ENCODE results near the gene CHKB.

The CHKB gene

GRCh38 chr22:50544746-50545253, 37.8 kb downstream of the CHKB start:
- no peaks in the 10 kb centered on the region for H3K9me3 ChIP-seq (ENCODE audit: control insufficient read depth, insufficient read depth, low read depth, low read length)
- H3K4me3 ChIP-seq (ENCODE audit: low read depth, low read length) = no peak overlapping the region
- ChIA-PET POLR2A (interaction anchor here (0.9 to 1.8 kb wide), 3 partner anchors 18 to 37 kb away, joined by 4 to 8 read pairs (median 4); partner anchors contain the start of genes LMF2, NCAPH2, SCO2 and SYCE3), CTCF (interaction anchor here (0.6 to 1.6 kb wide), 3 partner anchors 12 to 19 kb away, joined by 3 to 10 read pairs (median 9); partner anchors contain the start of genes SCO2 and SYCE3)
- H3K36me3 ChIP-seq (ENCODE audit: control insufficient read depth in 2 of 2, insufficient read depth in 1 of 2, low read length in 2 of 2) = no peaks in the 10 kb centered on the region
- no peak overlapping the region for H3K27ac ChIP-seq (ENCODE audit: extremely low read depth, low read depth, low read length)
- 0 out of 2 replicates have a peak, but pooled peaks have one; percentile 22 for TF ChIP-seq ZBTB48 (tag by site-specific recombination; IDR thresholded peaks at IDR 0.05)
- TF ChIP-seq ZNF692 (tag by site-specific recombination; IDR thresholded peaks at IDR 0.05) = peak; percentile 90
- 0 out of 2 replicates have a peak, but pooled peaks have one; percentile 17 for TF ChIP-seq ZIC2 (tag by site-specific recombination; IDR thresholded peaks at IDR 0.05)
- TF ChIP-seq ZNF214 (tag by site-specific recombination; IDR thresholded peaks at IDR 0.05; ENCODE audit: borderline replicate concordance) = no peak
- H3K4me1 ChIP-seq (ENCODE audit: control insufficient read depth, insufficient read depth, low read length) = 0 out of 2 replicates have a peak, but pooled peaks cover 3% of the 10 kb centered on the region

- Histone ChIP-seq H3K4me1 (ENCODE audit: control insufficient read depth, insufficient read depth, low read length) (peaks cover 7% of the 10 kb centered on the region; the same call in 1 of the 2 replicates), H3K36me3 (ENCODE audit: control insufficient read depth in 2 of 2, insufficient read depth in 1 of 2, low read length in 2 of 2) (no peaks in the 10 kb centered on the region), H3K27ac (ENCODE audit: extremely low read depth, low read depth, low read length) (no peak overlapping the region), H3K9me3 (ENCODE audit: control insufficient read depth, insufficient read depth, low read depth, low read length) (no peaks in the 10 kb centered on the region), H3K4me3 (ENCODE audit: low read depth, low read length) (no peak overlapping the region)
- ChIA-PET POLR2A (interaction anchor here (1.8 kb wide), 1 partner anchor 19 kb away, joined by 8 read pairs; the partner anchor contains the start of gene SCO2), CTCF (interaction anchor here (0.6 to 1.6 kb wide), 4 partner anchors 9 to 19 kb away, joined by 3 to 10 read pairs (median 6); partner anchors contain the start of genes SCO2 and SYCE3)
- TF ChIP-seq ZFP69B (tag by site-specific recombination; IDR thresholded peaks at IDR 0.05) (peak; percentile 68; the same call in 1 of the 2 replicates), ZBTB20 (tag by site-specific recombination; IDR thresholded peaks at IDR 0.05) (peak; percentile 60; the same call in 1 of the 2 replicates), ZBTB8A (tag by site-specific recombination; IDR thresholded peaks at IDR 0.05) (peak; percentile 48), ZNF221 (tag by site-specific recombination; IDR thresholded peaks at IDR 0.05; ENCODE audit: borderline replicate concordance) (no peak), CTCF (tag by site-specific recombination; IDR thresholded peaks at IDR 0.05) (no peak), ZNF747 (tag by site-specific recombination; IDR thresholded peaks at IDR 0.05) (no peak), ZBTB26 (tag by site-specific recombination; optimal IDR thresholded peaks at IDR 0.05) (peak; percentile 61), ZNF24 (tag by site-specific recombination; IDR thresholded peaks at IDR 0.05) (no peak), ZNF211 (tag by site-specific recombination; IDR thresholded peaks at IDR 0.05; ENCODE audit: low read depth) (no peak), KLF9 (tag by site-specific recombination; IDR thresholded peaks at IDR 0.05; ENCODE audit: low read depth) (no peak), PRDM4 (tag by site-specific recombination; IDR thresholded peaks at IDR 0.05) (no peak), ZNF292 (tag by site-specific recombination; IDR thresholded peaks at IDR 0.05; ENCODE audit: borderline replicate concordance, low read depth) (no peak), ZNF785 (tag by site-specific recombination; IDR thresholded peaks at IDR 0.05) (no peak), TRIM28 (IDR thresholded peaks at IDR 0.05; ENCODE audit: borderline replicate concordance, low read length) (no peak), SP7 (tag by site-specific recombination; IDR thresholded peaks at IDR 0.05) (no peak), ZBTB11 (tag by site-specific recombination; conservative IDR thresholded peaks at IDR 0.05; ENCODE audit: low read depth) (no peak)
Observed at GRCh38 chr22:50544078-50544745, 38.4 kb downstream of the CHKB start.
